Fibroblast of upper back skin (primary cell): ENCODE data around the gene GPA33.

Experiments used
- DNase-seq: peaks from one replicate; pipeline ENCODE4 v3.0.0-alpha.2; 2013

GPA33 gene

DNA sequence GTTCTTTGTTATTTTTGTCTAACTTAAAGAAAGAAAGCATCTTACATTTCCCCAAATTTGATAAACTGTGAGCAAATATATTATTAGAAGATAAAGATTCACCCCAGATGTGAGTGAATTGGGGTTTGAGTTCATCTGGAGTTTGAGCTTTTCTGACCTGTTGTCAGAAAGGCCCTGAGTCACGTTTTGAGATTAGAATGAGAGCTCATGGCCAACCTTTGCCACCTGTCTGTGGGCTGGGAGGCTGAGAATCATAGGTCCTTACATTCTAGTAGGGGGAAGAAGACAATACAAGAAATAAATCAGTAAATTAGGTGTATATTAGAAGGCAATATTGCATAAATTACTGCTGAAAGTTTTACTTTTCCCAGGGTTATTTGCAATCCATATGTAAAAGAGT, 26.0 kb upstream of the GPA33 start:
- no peak for DNase-seq

DNA sequence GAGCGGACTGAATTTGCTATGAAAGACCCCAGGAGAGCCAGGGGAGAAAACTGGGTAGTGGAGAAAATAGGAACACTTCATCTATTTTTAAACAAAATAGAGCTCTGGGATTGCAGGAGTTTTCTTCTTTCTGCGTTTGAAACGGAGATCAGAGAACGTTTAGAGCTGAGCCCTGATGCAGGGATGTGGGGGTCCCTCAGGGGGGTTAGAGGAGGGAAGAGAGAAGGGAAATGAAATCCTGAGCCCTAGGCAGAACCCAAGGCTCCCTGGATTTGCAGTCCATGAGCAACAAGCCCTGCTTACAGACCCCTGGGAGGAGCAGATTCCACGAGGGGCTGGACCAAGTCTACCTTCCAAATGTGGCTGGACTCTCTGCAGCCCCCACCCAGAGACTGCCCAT, 25.5 kb upstream of the GPA33 start:
- DNase-seq = no peak

DNA sequence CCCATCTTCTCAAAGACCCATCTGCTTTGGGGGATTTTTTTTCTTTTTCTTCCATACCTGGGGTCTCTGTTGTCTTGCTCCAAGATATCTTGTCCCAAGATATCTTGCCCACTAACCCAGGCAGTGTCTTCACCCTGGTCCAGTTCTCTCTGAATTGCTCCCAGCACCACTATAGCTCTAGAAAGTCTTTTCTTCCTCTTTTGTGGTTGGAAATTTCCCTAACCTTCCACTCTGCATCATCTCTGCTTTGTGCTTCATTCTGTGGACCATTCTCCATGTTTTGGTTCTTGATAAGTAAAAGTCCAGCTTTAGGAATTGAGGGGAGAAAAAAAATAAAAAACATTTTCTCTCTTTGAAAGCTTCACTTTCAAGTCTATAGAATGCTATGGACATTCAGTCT, 24.5 kb upstream of the GPA33 start:
- DNase-seq = no peak

DNA sequence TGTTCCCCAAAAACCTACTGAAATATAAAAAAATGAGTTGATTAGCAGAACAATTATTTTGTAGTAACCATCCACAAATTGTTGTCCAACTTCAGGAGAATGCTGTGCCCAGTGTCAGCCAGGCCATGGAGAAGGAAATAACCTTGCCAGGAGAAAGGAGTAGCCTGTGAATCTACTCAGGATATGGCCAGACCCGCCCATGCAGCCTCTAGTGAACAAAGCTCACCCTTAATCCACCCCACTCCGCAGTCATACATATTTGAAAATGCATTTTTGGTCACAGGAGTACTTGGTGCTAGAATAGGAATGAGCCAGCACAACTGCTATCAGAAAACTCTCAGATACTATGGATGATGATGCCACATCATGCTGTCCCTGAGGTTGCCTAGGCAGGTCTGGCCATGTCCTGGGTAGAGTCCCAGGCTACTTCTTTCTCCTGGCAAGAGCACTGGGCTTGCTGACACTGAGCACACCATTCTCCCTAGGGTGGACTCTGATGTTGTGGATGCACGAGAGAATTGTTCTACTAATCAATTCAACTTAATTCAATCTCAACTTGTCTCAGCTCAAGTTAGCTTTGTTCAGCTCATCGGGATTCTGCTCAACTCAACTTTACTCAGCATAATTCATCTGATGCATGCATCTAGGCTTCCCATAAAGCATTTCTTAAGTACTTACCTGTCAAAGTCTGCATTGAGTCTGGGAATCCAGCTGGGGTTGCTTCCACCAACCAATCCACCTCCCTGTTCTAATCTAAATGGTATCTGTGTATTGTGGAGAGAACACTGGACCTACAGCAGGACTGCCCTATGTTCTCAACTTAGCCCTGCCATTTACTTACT, 21.9 kb upstream of the GPA33 start:
- DNase-seq = no peak

DNA sequence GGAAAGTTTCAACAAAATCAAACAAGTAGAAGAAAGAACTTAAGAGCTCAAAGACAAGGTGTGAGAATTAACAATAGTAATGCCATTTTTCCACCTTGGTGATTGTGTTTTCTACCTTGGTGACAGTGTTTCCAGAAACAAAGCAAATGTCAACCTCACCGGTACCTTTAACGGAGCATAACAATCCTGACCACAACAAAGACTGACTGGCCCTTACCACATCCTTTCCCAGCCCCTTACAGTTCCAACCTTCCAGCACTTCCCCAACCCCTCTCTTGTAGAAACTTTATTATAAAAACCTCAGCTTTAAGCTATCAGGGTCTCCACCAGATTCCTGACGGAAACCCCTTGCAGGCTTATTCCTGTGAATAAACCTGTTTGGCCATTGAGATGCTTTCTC, 20.4 kb upstream of the GPA33 start:
- no peak for DNase-seq

DNA sequence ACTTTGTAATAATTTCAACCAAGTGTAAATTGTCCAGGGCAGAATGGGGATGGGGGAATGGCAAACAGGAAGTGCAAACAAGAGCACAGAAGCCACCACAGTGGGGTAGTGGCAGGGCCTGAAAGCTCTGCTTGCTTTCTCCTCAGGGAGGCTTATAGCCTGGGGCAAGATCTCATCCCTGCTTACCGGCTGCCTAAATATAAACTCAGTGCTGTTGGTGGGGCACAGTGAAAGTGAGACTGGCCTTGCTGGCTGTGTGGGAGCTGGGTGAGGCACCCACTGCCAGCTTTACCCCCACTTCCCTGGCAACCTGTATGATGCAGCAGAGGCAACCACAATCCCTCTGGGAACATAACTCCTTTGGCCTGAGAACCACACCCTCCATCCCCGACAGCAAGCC, 18.9 kb upstream of the GPA33 start:
- DNase-seq = no peak

DNA sequence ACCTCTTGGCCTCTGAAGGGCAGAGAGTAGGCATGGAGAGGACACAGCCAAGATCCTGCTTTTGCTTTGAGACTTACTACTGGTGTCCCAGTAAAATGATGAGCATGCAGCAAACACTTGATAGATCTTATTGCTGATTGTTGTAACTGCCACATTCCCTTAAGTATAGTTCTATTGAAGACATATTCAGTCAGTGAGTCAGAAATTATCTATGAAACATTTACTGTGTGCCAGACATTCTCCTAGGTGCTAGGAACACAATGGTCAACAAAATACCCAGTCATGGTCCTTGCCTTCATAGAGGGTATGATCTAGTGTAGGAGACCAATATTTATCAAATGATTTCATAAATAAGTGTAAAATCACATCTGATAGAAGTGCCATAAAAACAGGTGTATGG, 17.3 kb upstream of the GPA33 start:
- no peak for DNase-seq

DNA sequence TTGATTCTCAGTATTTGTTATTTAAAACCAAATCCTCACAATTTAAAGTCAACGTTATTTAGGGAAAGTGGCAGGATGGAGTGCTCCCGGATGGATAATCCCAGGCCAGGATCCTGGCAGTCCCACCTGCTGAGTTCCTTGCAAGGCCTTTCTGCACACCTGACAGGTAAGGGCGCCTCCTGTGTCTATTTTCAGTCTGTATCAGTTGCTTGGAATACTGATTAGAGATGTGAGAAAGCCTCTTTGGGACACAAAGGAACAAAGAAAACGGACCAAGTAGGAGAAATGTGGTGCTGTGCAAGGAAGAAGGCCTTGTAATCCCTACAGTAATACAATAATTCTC, 15.9 kb upstream of the GPA33 start:
- DNase-seq = no peak

DNA sequence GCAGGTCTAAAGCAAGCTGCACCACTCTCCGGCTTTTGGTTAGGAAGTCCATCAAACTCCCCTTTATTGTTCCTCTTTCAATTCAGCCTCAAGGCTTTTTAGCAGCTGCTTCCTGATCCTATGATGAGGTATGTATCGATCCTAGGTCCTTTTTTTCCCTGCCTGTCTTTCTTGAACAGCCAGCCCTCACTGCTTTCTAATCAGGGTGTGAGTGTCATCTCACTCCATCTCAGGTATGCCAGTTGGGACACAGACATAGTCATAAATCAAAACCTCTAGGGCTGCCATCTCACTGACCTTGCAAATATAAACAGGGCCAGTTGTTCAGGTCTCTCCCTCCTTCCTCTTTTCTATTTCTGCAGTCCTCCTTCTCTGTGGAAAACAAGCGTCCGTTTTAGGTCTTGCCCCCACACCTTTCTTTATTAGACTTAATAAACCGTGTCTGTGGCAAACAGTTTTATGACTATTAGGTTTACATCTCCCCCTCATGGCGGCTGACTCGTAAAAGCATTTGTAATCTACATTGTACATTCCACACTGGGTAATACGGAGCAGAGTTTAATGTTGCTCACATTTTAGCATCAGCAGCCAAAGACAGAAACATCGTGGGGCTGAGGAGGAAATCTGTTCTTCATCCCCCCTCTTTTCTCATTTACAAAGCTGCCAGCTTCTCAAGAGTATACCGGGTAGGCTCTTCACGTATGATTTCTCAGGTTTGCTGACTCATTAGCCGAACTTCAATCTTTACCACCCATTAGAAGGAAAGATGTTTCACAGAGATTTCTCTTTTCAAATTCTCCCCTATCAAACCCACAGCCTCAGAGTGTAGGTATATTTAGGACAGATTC, 15.3 kb upstream of the GPA33 start:
- DNase-seq = no peak

DNA sequence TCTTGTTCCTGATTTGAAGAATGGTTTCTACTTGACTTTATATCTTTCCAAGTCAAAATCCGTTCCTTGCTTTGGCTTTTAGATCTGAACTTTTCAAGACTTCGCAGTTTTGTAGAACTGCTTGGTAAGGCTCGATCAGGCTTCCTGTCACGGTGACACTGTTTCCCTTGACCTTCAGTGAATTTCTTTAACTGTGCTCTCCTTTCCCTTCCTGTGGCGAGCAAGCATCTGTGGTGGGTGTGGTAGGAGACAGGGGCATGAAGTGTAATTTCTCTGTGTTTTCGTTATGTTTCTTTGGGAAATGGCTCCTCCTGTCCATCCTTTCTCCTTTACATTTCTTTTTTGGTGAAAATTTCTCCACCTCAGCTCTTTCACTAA, 14.1 kb upstream of the GPA33 start:
- no peak for DNase-seq

DNA sequence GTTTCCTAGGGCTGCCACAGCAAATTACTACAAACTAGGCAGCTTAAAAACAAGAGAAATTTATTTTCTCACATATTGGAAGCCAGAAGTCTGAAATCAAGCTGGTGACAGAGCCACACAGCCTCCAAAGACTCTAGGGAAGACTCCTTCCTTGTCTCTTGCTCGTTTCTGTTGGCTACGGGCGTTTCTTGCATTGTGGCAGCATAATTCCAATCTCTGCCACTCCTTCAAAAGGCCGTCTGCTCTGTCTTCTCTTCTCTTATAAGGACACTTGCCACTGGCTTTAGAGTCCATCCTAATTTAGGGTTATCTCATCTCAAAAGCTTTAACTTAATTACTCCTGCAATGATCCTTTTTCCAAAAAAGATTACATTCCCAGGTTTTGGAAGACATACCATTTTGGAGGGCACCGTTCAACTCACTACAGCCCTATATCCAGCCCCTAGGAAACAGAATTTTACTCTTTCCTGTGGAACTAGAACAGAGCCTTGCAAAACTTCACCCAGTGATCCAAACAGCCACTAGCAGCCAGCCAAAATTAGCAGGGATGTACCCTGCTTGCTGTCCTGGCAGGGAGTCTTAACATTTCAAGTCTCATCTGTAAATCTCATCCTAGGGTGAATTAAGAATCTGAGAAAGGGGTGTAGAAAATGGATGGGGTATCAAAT, 12.9 kb upstream of the GPA33 start:
- no peak for DNase-seq

DNA sequence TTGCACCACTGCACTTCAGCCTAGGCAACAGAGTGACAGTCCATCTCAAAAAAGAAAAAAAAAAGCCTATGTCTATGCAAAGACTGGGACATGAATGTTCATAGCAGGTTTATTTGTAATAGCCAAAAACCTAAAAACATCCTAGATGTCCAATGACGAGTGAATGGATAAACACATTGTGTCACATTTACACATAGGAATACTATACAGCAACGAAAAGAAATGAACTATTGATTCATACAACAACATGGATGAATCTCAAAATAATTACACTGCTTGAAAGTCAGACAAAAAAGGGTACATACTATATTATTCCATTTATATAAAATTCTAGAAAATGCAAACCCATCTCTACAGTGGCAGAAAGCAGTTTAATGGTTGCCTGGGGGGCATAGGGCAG, 11.6 kb upstream of the GPA33 start:
- no peak for DNase-seq

DNA sequence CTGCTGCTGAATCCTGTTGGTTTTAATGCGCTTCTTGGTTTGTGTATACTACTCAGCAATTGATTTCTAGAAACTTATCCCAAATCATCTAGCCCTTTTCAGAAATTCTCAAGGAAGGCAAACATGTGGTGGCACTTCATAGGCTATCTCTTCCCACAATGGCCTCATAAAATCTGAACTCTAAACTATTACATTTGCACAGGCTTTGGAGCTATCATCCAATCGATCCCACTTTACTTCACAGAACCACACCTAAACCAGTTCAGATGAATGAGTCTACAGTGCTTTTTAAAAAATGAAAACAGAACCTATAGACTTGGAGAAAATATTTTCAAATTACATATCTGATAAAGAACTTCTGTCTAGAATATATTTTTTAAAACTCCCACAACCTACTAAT, 10.6 kb upstream of the GPA33 start:
- DNase-seq = no peak

DNA sequence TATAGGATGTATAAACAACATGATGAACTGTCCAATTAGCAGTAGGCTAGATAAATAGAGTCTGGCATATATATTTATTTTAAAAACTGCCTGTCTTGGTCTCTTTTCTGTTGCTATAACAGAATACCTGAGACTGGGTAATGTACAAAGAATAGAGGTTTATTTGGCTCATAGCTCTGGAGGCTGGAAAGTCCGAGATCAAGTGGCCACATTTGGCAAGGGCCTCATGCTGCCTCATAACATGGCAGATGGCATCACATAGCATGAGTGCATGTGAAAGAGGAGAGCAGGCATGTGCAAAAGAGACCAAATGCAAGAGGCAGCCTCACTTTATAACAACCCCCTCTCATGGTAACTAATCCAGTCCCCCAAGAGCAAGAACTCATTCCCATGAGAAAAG, 9.7 kb upstream of the GPA33 start:
- DNase-seq = no peak

DNA sequence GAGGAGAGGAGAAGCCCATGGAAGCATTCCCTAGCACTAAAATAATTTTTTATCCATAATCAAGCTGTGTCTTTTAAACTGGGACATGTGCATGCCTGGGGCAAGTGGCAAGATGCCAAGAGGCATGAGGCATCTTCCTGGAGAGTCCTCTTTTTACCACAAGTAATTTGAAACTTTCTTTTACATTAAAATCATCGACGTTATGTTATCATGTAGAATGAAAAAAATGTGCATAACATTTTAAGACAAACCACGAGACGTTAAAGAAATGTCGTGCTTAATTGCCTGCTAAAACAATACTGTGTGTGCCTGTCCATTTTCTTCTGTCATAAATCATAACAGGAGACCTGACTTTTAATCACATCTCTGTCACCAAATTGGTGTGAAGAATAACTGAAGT, 5.2 kb upstream of the GPA33 start:
- peak; percentile 73 for DNase-seq

DNA sequence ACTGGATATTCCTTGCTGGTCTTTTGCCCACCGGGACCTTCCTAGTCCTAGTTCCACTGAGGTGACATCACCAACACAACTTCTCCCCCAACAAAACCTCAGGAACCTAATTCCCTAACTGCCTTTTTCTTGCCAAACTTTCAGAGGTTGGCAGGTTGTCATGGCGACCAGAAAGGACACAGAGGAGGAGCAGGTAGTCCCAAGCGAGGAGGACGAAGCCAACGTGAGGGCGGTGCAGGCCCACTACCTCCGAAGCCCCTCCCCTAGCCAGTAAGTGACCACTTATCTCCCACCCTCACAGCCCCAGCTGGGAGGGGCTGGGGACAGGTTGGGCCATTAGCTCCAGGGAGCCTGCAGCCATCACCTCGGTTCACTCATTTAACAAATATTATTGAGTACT, 4.5 kb upstream of the GPA33 start:
- DNase-seq = no peak

DNA sequence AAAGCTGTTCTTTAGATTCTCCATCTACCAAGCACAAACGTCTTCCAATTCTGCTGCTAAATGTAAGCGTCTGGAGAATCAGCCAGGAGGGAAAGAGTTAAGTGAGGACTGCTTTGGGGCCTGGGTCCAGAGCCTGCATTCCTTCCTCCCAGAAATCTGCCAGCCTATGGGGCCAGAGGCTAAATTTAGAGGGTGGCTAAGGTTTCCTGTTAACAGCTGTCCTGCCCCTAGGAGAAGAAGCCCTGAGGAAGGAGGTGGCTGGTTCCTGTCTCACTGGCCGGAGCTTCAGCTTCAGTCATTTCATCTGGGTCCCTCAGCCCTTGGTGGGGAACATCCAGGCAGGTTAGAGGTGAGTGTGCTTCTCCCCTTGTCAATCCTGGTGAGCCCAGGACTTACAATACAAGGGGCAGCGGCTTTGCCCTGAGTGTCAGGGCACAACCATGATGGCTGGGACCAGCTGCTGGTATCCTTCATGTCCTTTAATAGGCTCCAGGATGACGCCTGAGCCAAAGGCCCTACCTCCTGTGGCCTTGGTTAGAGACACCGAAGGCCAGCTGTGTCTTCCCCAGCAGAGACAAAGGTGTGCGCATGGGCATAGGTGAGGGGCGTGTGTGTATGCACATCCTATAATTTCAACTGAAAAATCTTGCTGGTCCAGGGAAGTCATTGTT, 3.8 kb upstream of the GPA33 start, which contains the start of gene STYXL2:
STYXL2 (plus strand) TSS at position 230 of the 671 bp plus-strand sequence. CDS start 775 bp downstream, outside the sequence.
- no peak for DNase-seq

DNA sequence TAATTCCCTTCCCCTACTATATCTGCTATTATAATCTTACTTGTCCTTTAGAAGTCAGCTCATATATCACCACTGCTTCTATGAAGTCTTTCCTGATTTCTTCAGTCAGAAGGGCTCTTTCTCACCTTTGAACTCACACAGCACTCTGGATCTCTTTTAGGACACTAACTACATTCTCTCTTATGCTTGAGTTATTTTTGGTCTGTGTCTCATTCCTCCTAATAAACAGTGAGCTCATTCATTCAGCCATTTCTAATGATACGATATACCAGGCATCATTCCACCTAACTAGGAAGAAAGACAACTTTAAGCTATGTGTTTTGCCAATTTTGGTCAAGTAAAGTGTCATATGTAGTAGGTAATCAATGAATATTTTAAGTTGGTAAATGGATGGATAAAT, 2.5 kb upstream of the GPA33 start:
- DNase-seq = no peak

DNA sequence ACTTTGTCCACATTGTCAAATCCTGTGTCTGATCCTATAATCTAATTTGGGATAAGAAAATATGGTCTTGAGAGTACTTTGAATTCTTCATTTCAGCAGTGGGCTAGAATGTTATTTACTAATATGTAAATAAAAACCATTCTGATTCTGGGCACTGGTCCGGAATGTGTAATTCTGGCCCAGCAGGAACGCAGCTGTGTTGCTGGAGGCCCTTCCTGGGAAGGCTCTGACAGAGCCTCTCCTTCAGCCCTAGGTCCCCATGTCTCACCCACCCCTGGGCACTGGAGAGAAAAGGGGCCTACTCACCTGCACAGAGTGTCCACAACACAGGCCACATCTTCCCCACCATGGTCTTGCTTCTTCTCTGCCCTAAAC, 251 bp downstream of the GPA33 start:
- DNase-seq = no peak

DNA sequence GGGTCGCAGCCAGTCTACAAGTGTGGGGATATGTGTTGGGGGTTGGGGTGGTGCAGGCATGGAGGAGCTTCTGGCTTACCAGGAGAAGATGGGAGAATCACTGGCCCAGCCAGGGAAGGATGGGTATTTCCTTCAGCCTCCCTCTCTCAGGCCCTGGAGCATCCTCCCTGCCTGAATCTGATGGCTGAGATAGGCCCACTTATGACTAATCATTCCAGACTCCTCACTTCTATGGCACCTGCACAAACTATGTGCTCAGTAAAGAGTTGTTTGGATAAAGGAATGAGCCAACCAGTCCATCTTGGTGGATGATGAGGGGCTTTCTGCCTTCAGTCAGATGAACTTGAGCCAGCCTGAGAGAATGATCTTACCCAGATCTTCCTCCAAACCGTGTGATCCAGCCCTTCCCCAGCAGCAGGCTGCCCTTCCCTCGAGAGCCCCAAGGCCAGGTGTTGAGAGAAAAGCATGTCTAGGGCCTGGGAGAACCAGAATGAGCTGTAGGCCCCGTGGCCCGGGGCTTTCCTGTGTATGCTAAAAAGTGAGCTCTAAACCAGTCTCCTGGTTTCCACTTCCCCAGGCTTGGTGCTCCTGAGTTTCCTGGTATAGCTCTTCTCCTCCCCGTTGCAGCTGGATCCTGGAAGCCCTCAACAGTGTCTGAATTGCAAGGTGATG, 1.3 kb downstream of the GPA33 start:
- no peak for DNase-seq

DNA sequence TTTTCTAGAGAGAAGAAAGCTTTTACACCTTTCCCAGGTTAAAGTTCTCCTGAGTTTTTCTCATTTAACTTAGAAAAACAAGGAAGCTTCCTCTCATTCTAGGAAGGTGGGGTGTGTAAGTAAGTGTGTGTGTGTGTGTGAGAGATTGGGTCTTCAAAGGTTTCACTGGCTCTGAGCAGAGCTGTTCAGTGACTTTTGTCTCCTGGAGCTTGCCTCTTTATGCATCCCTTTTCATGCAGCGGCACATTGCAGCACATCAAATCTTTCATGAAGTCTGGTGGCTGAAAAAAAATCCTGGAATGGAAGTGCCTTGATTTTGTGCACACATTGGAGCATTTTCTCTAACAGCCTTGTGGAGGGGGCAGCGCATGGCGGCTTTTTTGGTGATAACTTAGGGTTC, 3.4 kb downstream of the GPA33 start:
- DNase-seq = no peak

DNA sequence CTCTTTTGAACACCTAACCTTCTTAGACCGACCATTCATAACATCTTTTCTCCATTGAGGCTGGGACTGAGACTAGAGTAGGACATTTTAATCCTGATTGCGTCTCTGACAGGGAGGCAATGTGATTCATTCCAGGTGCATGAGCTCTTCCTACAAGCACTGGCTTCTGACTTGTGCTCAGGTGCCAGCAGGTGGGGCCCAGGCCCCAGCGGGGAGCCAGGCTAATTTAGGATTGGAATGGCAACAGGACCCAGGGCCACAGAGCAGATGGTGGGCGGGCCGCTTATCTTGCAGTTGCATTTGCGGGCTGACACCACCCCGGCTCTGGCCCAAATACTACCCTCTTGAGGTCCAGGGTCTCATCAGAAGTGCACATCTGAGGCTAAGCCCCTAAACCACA, 4.1 kb downstream of the GPA33 start:
- no peak for DNase-seq

DNA sequence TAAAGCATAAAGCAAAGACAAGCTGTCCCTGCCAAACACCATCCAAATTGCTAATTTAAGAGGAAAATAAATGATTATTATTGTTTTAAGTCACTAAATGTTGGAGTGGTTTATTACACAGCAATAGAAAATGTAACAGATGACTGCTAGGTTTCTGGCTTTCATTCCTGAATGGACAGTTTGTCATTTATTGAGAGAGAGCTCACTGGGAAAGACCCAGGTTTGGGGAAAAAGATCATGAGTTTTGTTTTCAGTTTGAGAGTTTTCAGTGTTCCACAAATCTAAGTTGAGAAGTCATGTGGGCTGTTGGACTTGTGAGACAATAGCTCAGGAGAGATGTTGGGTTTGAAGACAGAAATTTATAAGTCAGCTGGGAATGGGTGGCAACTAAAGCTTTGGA, 5.4 kb downstream of the GPA33 start:
- DNase-seq = no peak
